ENCODE measurements around the gene ACTL10.
A peak's percentile ranks its signal among the peaks of the same experiment; 100 is the strongest.
"Not testable (repeated sequence)": the region's sequence is repeated elsewhere in the genome, so short reads cannot be mapped to it uniquely, and the experiment has no call there.

Gene ACTL10

DNA sequence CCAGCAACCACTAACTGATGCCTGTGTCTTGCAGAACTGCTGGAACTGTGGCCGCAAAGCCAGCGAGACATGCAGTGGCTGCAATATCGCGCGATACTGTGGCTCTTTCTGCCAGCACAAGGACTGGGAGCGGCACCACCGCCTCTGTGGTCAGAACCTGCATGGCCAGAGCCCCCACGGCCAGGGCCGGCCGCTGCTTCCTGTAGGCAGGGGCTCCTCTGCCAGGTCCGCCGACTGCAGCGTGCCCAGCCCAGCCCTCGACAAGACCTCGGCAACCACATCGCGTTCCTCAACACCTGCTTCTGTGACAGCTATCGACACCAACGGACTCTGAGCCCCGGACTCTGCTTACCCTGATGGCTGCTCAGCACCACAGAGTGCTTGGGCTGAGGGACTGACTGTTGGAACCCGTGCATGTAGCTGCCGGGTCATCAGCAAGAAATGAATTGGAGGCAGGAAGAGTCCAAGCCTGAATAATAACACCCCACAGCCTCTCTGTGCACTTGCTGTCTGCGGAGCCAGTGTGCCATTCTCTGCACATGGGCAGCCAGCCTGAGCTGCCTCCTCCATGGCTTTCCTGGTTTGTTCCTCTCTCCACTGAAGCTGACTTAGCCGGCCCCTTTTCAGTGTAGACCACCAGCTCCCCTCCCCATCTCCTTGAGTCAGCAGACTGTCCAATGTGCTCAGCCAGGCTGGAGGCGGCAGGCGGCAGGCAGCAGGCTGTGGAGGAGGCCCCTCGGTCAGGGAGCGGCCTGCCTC, 22.3 kb upstream of the ACTL10 start:
- no peaks in the 10 kb centered on the region for H3K27me3 Mint-ChIP-seq
- no peak overlapping the region for H3K27ac Mint-ChIP-seq
- peaks cover 0 to 3% of the 10 kb centered on the region in 2 donors for H3K4me1 Mint-ChIP-seq
- H3K9me3 Mint-ChIP-seq, result no peaks in the 10 kb centered on the region
- no peak for ATAC-seq (replicated peaks)
- H3K36me3 Mint-ChIP-seq, result peaks cover 28 to 40% of the 10 kb centered on the region in 2 donors
- no peak for DNase-seq
- no peak overlapping the region for H3K4me3 Mint-ChIP-seq

- Mint-ChIP-seq H3K27me3 (no peaks in the 10 kb centered on the region), H3K27ac (no peak overlapping the region), H3K4me3 (no peak overlapping the region), H3K36me3 (peaks cover 23 to 36% of the 10 kb centered on the region in 2 donors), H3K4me1 (peaks cover 0 to 3% of the 10 kb centered on the region in 2 donors), H3K9me3 (no peaks in the 10 kb centered on the region)
- DNase-seq, result no peak
- ATAC-seq (replicated peaks), result no peak
Observed at GRCh38 chr20:33645072-33645358, 21.7 kb upstream of the ACTL10 start.

DNA sequence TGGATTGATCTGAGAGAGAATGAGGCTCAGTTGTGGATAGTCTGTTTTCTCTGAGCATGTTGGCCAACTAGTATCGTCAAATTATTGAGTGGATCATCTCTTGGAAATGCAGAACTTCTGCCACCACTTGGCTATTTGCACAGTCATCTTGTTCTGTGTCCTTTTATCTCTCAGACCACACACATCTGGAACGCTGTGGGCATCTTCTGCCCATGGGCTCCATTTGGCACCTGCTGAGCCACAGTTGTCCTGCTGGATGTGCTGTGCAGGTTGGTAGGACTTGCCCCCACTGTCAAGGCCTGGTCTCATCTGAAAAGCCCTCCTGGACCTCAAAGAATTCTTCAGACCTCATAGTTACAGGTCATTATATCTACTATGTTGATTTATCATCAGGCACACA, 21.3 kb upstream of the ACTL10 start:
- DNase-seq (no peak), ATAC-seq (replicated peaks) (no peak)
- Mint-ChIP-seq H3K36me3 (peaks cover 19 to 32% of the 10 kb centered on the region in 2 donors), H3K4me1 (peaks cover 0 to 3% of the 10 kb centered on the region in 2 donors), H3K9me3 (no peaks in the 10 kb centered on the region), H3K27me3 (no peaks in the 10 kb centered on the region), H3K27ac (no peak overlapping the region), H3K4me3 (no peak overlapping the region)

- H3K36me3 Mint-ChIP-seq, result peaks cover 15 to 25% of the 10 kb centered on the region in 2 donors
- H3K9me3 Mint-ChIP-seq, result no peaks in the 10 kb centered on the region
- H3K27ac Mint-ChIP-seq, result no peak overlapping the region
- no peaks in the 10 kb centered on the region for H3K27me3 Mint-ChIP-seq
- no peak overlapping the region for H3K4me3 Mint-ChIP-seq
- ATAC-seq (replicated peaks) (no peak), DNase-seq (no peak)
- peaks cover 0 to 3% of the 10 kb centered on the region in 2 donors for H3K4me1 Mint-ChIP-seq
Observed at GRCh38 chr20:33646191-33646590, 20.6 kb upstream of the ACTL10 start.

DNA sequence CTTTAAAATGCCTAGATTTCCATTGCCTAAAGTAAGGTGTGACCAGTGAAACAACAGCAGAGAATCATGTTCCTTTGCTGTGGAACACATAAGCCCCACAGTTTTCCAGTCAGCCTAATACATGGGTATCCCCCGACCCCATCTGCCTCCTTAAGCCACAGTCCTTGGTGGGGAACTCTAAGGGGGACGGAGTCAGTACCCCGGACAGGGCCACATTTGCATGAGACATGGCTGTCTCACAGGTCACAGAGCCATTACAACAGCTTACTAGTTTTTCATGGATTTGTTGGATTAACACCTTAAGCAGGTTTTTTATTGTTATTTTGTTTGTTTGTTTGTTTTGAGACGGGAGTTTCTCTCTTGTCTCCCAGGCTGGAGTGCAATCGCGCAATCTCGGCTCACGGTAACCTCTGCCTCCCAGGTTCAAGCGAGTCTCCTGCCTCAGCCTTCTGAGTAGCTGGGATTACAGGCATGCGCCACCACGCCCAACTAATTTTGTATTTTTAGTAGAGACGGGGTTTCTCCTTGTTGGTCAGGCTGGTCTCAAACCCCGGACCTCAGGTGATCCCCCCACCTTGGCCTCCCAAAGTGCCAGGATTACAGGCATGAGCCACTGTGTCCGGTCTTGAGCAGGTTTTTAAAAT, 19.7 kb upstream of the ACTL10 start:
- peaks cover 15 to 20% of the 10 kb centered on the region in 2 donors for H3K36me3 Mint-ChIP-seq
- not testable (repeated sequence) for H3K4me3 Mint-ChIP-seq; H3K4me1 Mint-ChIP-seq; H3K27me3 Mint-ChIP-seq; DNase-seq; H3K27ac Mint-ChIP-seq; H3K9me3 Mint-ChIP-seq; ATAC-seq (replicated peaks)

DNA sequence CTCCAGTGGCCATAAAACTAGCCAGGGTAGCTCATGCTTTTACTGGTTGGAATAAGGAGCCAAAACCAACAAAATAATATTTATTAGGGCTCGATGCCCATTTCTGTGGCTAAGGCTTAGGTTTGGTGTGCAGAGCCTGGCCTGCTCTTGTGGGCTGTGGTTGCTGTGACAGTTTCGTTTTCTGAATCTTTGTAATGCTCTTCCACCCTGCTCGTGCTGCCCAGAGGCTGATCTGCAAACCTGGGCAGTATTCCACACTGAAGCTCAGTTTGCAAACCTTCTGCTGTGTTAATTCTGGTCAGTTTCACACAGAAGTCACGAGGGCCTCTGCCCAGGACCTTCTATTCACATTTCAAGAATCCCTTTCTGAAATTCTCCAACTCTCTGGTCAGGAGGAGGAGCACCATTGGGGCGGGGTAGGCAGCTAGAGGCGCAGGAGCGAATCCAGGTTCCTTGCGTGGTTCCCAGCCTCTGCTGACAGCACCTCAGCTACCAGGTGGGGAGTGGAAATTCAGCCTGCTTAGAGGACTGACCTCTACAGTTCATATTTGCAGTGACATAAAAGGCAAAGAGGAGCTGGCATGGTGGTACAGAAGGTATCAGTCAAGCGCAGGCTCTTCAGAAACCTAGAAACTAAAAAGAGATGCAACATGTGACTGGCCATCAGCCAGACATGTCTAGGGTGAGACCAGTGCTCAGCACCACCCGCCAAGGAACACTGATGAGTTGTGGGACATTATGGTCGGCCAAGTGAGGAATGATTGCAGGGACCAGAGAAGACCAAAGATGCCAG, 18.9 kb upstream of the ACTL10 start:
- H3K36me3 Mint-ChIP-seq, result peaks cover 15 to 20% of the 10 kb centered on the region in 2 donors
- ATAC-seq (replicated peaks) (no peak), DNase-seq (no peak)
- H3K4me3 Mint-ChIP-seq, result peak overlapping the region in 1 of 2 donors; percentile 9
- H3K4me1 Mint-ChIP-seq, result peaks cover 3 to 9% of the 10 kb centered on the region in 2 donors
- H3K27ac Mint-ChIP-seq, result no peak overlapping the region
- H3K9me3 Mint-ChIP-seq, result no peaks in the 10 kb centered on the region
- H3K27me3 Mint-ChIP-seq, result no peaks in the 10 kb centered on the region

GRCh38 chr20:33648396-33649004, 18.2 kb upstream of the ACTL10 start:
- Mint-ChIP-seq H3K27ac (no peak overlapping the region), H3K36me3 (peaks cover 15 to 20% of the 10 kb centered on the region in 2 donors)
- ATAC-seq (replicated peaks), result no peak

DNA sequence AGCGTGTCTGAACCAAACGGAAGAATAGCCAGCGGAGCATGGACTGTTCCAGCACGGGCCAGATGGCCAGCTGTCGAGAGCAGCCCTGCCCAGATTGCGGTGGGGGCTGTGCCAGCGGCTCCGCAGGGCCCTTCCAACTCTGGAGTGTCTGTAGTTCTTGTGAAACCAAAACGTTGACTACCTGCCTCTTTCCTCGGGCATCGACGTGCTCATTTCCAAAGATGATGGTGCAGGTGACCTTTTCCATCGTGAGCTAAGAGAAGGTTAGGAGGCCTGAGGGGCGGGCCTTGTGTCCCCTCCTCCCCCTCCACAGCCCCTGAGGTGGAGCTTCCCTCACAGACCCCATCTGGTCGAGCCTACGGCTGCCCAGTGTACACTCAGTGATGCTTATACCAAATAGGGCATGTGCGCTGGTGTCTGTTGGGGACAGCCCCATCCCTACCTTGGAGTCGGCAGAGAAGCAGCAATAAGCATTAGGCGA, 17.5 kb upstream of the ACTL10 start:
- ATAC-seq (replicated peaks) (no peak), DNase-seq (no peak)
- Mint-ChIP-seq H3K27me3 (no peaks in the 10 kb centered on the region), H3K9me3 (no peaks in the 10 kb centered on the region), H3K27ac (no peak overlapping the region), H3K4me1 (peaks cover 11 to 17% of the 10 kb centered on the region in 2 donors), H3K36me3 (peaks cover 15 to 20% of the 10 kb centered on the region in 2 donors), H3K4me3 (no peak overlapping the region)

More at GRCh38 chr20:33648396-33649004, 18.2 kb upstream of the ACTL10 start:
- no peak overlapping the region for H3K4me3 Mint-ChIP-seq
- H3K27me3 Mint-ChIP-seq, result no peaks in the 10 kb centered on the region
- H3K4me1 Mint-ChIP-seq, result peaks cover 8 to 16% of the 10 kb centered on the region in 2 donors
- H3K9me3 Mint-ChIP-seq, result no peaks in the 10 kb centered on the region
- DNase-seq, result no peak

- Mint-ChIP-seq H3K4me1 (peaks cover 11 to 17% of the 10 kb centered on the region in 2 donors), H3K36me3 (peaks cover 9 to 11% of the 10 kb centered on the region in 2 donors)
- no peak for ATAC-seq (replicated peaks)
Observed at GRCh38 chr20:33650111-33650752, 16.5 kb upstream of the ACTL10 start.

GRCh38 chr20:33650753-33651561, 15.8 kb upstream of the ACTL10 start:
- ATAC-seq (replicated peaks), result no peak
- H3K9me3 Mint-ChIP-seq, result no peaks in the 10 kb centered on the region
- DNase-seq, result no peak
- H3K27ac Mint-ChIP-seq, result peak overlapping the region; percentile 59
- H3K27me3 Mint-ChIP-seq, result no peaks in the 10 kb centered on the region
- H3K4me3 Mint-ChIP-seq, result no peak overlapping the region
- peaks cover 11 to 17% of the 10 kb centered on the region in 2 donors for H3K4me1 Mint-ChIP-seq
- peaks cover 3% of the 10 kb centered on the region in 2 donors for H3K36me3 Mint-ChIP-seq

More at GRCh38 chr20:33650111-33650752, 16.5 kb upstream of the ACTL10 start:
- DNase-seq, result no peak
- H3K9me3 Mint-ChIP-seq, result no peaks in the 10 kb centered on the region
- H3K27me3 Mint-ChIP-seq, result no peaks in the 10 kb centered on the region
- no peak overlapping the region for H3K4me3 Mint-ChIP-seq
- H3K27ac Mint-ChIP-seq, result no peak overlapping the region

GRCh38 chr20:33651562-33652048, 15.1 kb upstream of the ACTL10 start:
- DNase-seq, result no peak
- Mint-ChIP-seq H3K9me3 (no peaks in the 10 kb centered on the region), H3K36me3 (no peaks in the 10 kb centered on the region), H3K27ac (peak overlapping the region; percentile 37), H3K4me1 (peaks cover 11 to 17% of the 10 kb centered on the region in 2 donors), H3K27me3 (no peaks in the 10 kb centered on the region), H3K4me3 (no peak overlapping the region)
- no peak for ATAC-seq (replicated peaks)

GRCh38 chr20:33653218-33653899, 13.4 kb upstream of the ACTL10 start:
- no peaks in the 10 kb centered on the region for H3K9me3 Mint-ChIP-seq
- peak; percentile 36 for DNase-seq
- H3K4me3 Mint-ChIP-seq, result no peak overlapping the region
- ATAC-seq (replicated peaks), result peak; percentile 66 to 80
- no peaks in the 10 kb centered on the region for H3K36me3 Mint-ChIP-seq
- no peaks in the 10 kb centered on the region for H3K27me3 Mint-ChIP-seq
- H3K27ac Mint-ChIP-seq, result peak overlapping the region; percentile 11
- H3K4me1 Mint-ChIP-seq, result peaks cover 8 to 17% of the 10 kb centered on the region in 2 donors
